Measurements from ENCODE around the gene SLC7A9. TPM values are rescaled to one million over a fixed set of nuclear protein-coding genes. Genes with fewer than 3 reads are reported as not detected.
A peak's percentile ranks its signal among the peaks of the same experiment; 100 is the strongest.

SLC7A9 gene
- polyA plus RNA-seq, 2 of the 4 experiments (the other 2 are of a cell fraction), result 0.50 to 0.62 TPM

- H3K4me2 ChIP-seq, result no peak overlapping the region
- no peaks in the 10 kb centered on the region for H3K4me1 ChIP-seq
- POLR2A ChIA-PET, result no interaction called here
- no peak; a peak in 1 of 6 replicates for ATAC-seq
- H3K27ac ChIP-seq, result no peak overlapping the region
- H3K4me3 ChIP-seq, result no peak overlapping the region
- no peaks in the 10 kb centered on the region for H3K9me3 ChIP-seq
- CTCF ChIA-PET, result interaction anchor here (0.6 to 1.6 kb wide), 4 partner anchors 11 to 546 kb away, joined by 3 to 8 read pairs (median 4); no protein-coding TSS in a partner anchor
- no peak for DNase-seq (ENCODE audit: low read depth in 1 of 2, low spot score in 1 of 2)
- no peak for TF ChIP-seq CBX8 (IDR thresholded peaks at IDR 0.05)
- TF ChIP-seq FOXS1 (CRISPR knock-in tag; IDR thresholded peaks at IDR 0.05), result no peak
- no peak for TF ChIP-seq TP53 (CRISPR knock-in tag; IDR thresholded peaks at IDR 0.05)
- TF ChIP-seq USF2 (IDR thresholded peaks at IDR 0.05), result no peak
- no peak for TF ChIP-seq HES2 (IDR thresholded peaks at IDR 0.05)
- TF ChIP-seq MAX (IDR thresholded peaks at IDR 0.05), result no peak
- no peak for TF ChIP-seq EHF (CRISPR knock-in tag; IDR thresholded peaks at IDR 0.05)
- TF ChIP-seq, protein P1, sequence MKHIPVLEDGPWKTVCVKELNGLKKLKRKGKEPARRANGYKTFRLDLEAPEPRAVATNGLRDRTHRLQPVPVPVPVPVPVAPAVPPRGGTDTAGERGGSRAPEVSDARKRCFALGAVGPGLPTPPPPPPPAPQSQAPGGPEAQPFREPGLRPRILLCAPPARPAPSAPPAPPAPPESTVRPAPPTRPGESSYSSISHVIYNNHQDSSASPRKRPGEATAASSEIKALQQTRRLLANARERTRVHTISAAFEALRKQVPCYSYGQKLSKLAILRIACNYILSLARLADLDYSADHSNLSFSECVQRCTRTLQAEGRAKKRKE (CRISPR knock-in tag; IDR thresholded peaks at IDR 0.05; ENCODE audit: low read depth), result no peak
- no peak for TF ChIP-seq ZFP36 (IDR thresholded peaks at IDR 0.05; ENCODE audit: borderline replicate concordance, partially characterized antibody)
- TF ChIP-seq BCL3 (IDR thresholded peaks at IDR 0.05), result no peak
- no peak for TF ChIP-seq CHD4 (IDR thresholded peaks at IDR 0.05; ENCODE audit: borderline replicate concordance)
- TF ChIP-seq NR3C1 (IDR thresholded peaks at IDR 0.05), result no peak
- TF ChIP-seq TFCP2L1 (CRISPR knock-in tag; IDR thresholded peaks at IDR 0.05), result no peak
- no peak for TF ChIP-seq GATA3 (IDR thresholded peaks at IDR 0.05; ENCODE audit: borderline replicate concordance)
- no peak for TF ChIP-seq JUNB (IDR thresholded peaks at IDR 0.05)
- no peak for TF ChIP-seq MAFK (IDR thresholded peaks at IDR 0.05; ENCODE audit: partially characterized antibody)
- no peak for TF ChIP-seq KDM5A (IDR thresholded peaks at IDR 0.05)
- no peak for TF ChIP-seq E2F6 (IDR thresholded peaks at IDR 0.05; ENCODE audit: borderline replicate concordance, low read depth)
- FAIRE-seq, result peak; percentile 82
- 53% methylated on average over 17 of the region's 17 CpGs for WGBS (ENCODE audit: missing lambda C conversion rate)
These were observed 49.9 kb downstream of the SLC7A9 start for GRCh38 chr19:32819419-32820400.

GRCh38 chr19:32818536-32818935 is 51.0 kb downstream of the SLC7A9 start:
- DNase-seq (ENCODE audit: low read depth in 1 of 2, low spot score in 1 of 2) (no peak), ATAC-seq (no peak), FAIRE-seq (no peak)
- TF ChIP-seq NR3C1 (IDR thresholded peaks at IDR 0.05), result no peak
- TF ChIP-seq ZNF302 (CRISPR knock-in tag; IDR thresholded peaks at IDR 0.05), result no peak
- TF ChIP-seq KDM5A (IDR thresholded peaks at IDR 0.05), result no peak
- TF ChIP-seq BHLHE40 (IDR thresholded peaks at IDR 0.05; ENCODE audit: low read depth, low read length), result no peak
- no peak for TF ChIP-seq CHD4 (IDR thresholded peaks at IDR 0.05; ENCODE audit: borderline replicate concordance)
- no peak for TF ChIP-seq RCOR1 (IDR thresholded peaks at IDR 0.05; ENCODE audit: low read depth, low read length)
- TF ChIP-seq FOSB (CRISPR knock-in tag; IDR thresholded peaks at IDR 0.05), result no peak
- TF ChIP-seq SMC3 (IDR thresholded peaks at IDR 0.05), result no peak
- TF ChIP-seq JUNB (IDR thresholded peaks at IDR 0.05), result no peak
- TF ChIP-seq FOSL2 (IDR thresholded peaks at IDR 0.05), result no peak
- no peak for TF ChIP-seq FOSL2 (CRISPR knock-in tag; IDR thresholded peaks at IDR 0.05)
- TF ChIP-seq, protein P2, sequence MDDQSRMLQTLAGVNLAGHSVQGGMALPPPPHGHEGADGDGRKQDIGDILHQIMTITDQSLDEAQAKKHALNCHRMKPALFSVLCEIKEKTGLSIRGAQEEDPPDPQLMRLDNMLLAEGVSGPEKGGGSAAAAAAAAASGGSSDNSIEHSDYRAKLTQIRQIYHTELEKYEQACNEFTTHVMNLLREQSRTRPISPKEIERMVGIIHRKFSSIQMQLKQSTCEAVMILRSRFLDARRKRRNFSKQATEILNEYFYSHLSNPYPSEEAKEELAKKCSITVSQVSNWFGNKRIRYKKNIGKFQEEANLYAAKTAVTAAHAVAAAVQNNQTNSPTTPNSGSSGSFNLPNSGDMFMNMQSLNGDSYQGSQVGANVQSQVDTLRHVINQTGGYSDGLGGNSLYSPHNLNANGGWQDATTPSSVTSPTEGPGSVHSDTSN (IDR thresholded peaks at IDR 0.05), result no peak
- TF ChIP-seq SREBF2 (IDR thresholded peaks at IDR 0.05), result no peak
- TF ChIP-seq RFX5 (IDR thresholded peaks at IDR 0.05), result no peak
- Histone ChIP-seq H3K4me2 (no peak overlapping the region), H3K4me1 (no peaks in the 10 kb centered on the region), H3K27ac (no peak overlapping the region), H3K9me3 (no peaks in the 10 kb centered on the region), H3K4me3 (no peak overlapping the region)
- ChIA-PET POLR2A (no interaction called here), CTCF (interaction anchor here (1.1 to 1.6 kb wide), 3 partner anchors 12 to 220 kb away, joined by 3 to 8 read pairs (median 4); no protein-coding TSS in a partner anchor)
- WGBS (ENCODE audit: missing lambda C conversion rate), result 68% methylated on average over 8 of the region's 8 CpGs
